Measurements from ENCODE around the gene PLCG2.

DNA sequence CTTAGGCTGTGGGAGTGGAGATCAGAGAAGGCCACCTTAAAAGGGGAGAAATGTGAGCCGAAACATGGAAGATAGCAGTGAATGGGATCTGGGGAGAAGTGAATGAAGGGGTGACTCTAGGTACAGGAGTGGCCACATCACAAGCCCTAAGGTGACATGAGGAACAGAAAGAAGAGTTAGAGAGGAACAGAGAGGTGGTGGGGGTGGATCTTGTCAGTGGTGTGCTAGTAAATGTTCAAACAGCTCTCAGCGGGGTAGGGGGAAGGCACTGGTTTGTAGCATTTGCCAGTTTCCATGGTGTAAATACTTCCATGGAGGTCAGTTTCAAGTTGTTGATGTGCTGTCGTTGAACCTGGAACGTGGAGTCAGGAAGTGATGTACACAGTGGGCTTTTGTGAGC, 141.4 kb downstream of the PLCG2 start:
- no peak for TF ChIP-seq KDM1A (IDR thresholded peaks at IDR 0.05; ENCODE audit: low read depth)
- TF ChIP-seq EP300 (IDR thresholded peaks at IDR 0.05): no peak
- no peak for TF ChIP-seq ESRRA (IDR thresholded peaks at IDR 0.05; ENCODE audit: borderline replicate concordance, low read length)
- TF ChIP-seq POLR2AphosphoS2 (conservative IDR thresholded peaks at IDR 0.05; ENCODE audit: low read length): no peak
- TF ChIP-seq PHF8 (IDR thresholded peaks at IDR 0.05; ENCODE audit: borderline replicate concordance, low read depth): no peak
- TF ChIP-seq, protein P1, sequence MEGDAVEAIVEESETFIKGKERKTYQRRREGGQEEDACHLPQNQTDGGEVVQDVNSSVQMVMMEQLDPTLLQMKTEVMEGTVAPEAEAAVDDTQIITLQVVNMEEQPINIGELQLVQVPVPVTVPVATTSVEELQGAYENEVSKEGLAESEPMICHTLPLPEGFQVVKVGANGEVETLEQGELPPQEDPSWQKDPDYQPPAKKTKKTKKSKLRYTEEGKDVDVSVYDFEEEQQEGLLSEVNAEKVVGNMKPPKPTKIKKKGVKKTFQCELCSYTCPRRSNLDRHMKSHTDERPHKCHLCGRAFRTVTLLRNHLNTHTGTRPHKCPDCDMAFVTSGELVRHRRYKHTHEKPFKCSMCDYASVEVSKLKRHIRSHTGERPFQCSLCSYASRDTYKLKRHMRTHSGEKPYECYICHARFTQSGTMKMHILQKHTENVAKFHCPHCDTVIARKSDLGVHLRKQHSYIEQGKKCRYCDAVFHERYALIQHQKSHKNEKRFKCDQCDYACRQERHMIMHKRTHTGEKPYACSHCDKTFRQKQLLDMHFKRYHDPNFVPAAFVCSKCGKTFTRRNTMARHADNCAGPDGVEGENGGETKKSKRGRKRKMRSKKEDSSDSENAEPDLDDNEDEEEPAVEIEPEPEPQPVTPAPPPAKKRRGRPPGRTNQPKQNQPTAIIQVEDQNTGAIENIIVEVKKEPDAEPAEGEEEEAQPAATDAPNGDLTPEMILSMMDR (IDR thresholded peaks at IDR 0.05): no peak
- TF ChIP-seq, protein P2, sequence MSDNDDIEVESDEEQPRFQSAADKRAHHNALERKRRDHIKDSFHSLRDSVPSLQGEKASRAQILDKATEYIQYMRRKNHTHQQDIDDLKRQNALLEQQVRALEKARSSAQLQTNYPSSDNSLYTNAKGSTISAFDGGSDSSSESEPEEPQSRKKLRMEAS (IDR thresholded peaks at IDR 0.05): no peak
- no peak for TF ChIP-seq POLR2A (IDR thresholded peaks at IDR 0.05; ENCODE audit: low read length)
- TF ChIP-seq MAFK (IDR thresholded peaks at IDR 0.05; ENCODE audit: partially characterized antibody): no peak
- no peak for TF ChIP-seq CEBPB (IDR thresholded peaks at IDR 0.05)
- TF ChIP-seq RFX5 (IDR thresholded peaks at IDR 0.05): no peak
- TF ChIP-seq, protein P3, sequence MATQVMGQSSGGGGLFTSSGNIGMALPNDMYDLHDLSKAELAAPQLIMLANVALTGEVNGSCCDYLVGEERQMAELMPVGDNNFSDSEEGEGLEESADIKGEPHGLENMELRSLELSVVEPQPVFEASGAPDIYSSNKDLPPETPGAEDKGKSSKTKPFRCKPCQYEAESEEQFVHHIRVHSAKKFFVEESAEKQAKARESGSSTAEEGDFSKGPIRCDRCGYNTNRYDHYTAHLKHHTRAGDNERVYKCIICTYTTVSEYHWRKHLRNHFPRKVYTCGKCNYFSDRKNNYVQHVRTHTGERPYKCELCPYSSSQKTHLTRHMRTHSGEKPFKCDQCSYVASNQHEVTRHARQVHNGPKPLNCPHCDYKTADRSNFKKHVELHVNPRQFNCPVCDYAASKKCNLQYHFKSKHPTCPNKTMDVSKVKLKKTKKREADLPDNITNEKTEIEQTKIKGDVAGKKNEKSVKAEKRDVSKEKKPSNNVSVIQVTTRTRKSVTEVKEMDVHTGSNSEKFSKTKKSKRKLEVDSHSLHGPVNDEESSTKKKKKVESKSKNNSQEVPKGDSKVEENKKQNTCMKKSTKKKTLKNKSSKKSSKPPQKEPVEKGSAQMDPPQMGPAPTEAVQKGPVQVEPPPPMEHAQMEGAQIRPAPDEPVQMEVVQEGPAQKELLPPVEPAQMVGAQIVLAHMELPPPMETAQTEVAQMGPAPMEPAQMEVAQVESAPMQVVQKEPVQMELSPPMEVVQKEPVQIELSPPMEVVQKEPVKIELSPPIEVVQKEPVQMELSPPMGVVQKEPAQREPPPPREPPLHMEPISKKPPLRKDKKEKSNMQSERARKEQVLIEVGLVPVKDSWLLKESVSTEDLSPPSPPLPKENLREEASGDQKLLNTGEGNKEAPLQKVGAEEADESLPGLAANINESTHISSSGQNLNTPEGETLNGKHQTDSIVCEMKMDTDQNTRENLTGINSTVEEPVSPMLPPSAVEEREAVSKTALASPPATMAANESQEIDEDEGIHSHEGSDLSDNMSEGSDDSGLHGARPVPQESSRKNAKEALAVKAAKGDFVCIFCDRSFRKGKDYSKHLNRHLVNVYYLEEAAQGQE (IDR thresholded peaks at IDR 0.05): no peak
- TF ChIP-seq HDAC2 (IDR thresholded peaks at IDR 0.05): no peak
